ENCODE measurements around the gene SLC48A1. TPM values are rescaled to one million over a fixed set of nuclear protein-coding genes. Genes with fewer than 3 reads are reported as not detected.

Gene SLC48A1
- total and polyA plus RNA-seq, 11 donors, result 13.0 to 68.2 (median 23.8) TPM

GRCh38 chr12:47740606-47741339, 32.3 kb upstream of the SLC48A1 start:
- H3K27me3 ChIP-seq, result no peaks in the 10 kb centered on the region
- no peaks in the 10 kb centered on the region for H3K9me3 ChIP-seq
- no peak for TF ChIP-seq CTCF (IDR thresholded peaks at IDR 0.05)
- no peak for TF ChIP-seq POLR2A (IDR thresholded peaks at IDR 0.05)
- peak overlapping the region; percentile 21 to 86 (median 72) for H3K27ac ChIP-seq
- no peak for ATAC-seq
- peaks cover 29 to 79% (median 55%) of the 10 kb centered on the region in 12 donors for H3K4me1 ChIP-seq
- WGBS, 4 donors, result 70 to 81% (median 71%) methylated on average over 13 to 21 of the region's 21 CpGs
- peaks cover 0 to 3% (median 0%) of the 10 kb centered on the region in 9 donors for H3K36me3 ChIP-seq
- no peak for DNase-seq
- intact Hi-C loops (cut with DNase I), result loop anchor here in 1 of 10 donors (2.0 kb wide), 1 partner anchor 18 kb away; the partner anchor contains the start of gene RAPGEF3
- no peak overlapping the region for H3K4me3 ChIP-seq

GRCh38 chr12:47741340-47741703, 31.7 kb upstream of the SLC48A1 start:
- H3K27ac ChIP-seq, result peak overlapping the region in 11 of 12 donors; percentile 44 to 86 (median 72)
- DNase-seq (peak; percentile 78 to 92 (median 85)), ATAC-seq (peak in 1 of 4 donors; percentile 4)
- intact Hi-C loops (cut with DNase I), result loop anchor here in 1 of 10 donors (2.0 kb wide), 1 partner anchor 17 kb away; the partner anchor contains the start of gene RAPGEF3
- no peaks in the 10 kb centered on the region for H3K9me3 ChIP-seq
- H3K4me1 ChIP-seq, result peaks cover 23 to 79% (median 50%) of the 10 kb centered on the region in 12 donors
- H3K36me3 ChIP-seq, result peaks cover 0 to 8% (median 0%) of the 10 kb centered on the region in 9 donors
- 15 to 28% (median 19%) methylated on average over 3 to 4 of the region's 4 CpGs for WGBS, 4 donors
- no peak overlapping the region for H3K4me3 ChIP-seq
- H3K27me3 ChIP-seq, result no peaks in the 10 kb centered on the region
- TF ChIP-seq CTCF (IDR thresholded peaks at IDR 0.05) (no peak), POLR2A (IDR thresholded peaks at IDR 0.05) (no peak)

- peak overlapping the region in 1 of 12 donors; percentile 14 for H3K27ac ChIP-seq
- H3K4me1 ChIP-seq, result peaks cover 16 to 69% (median 40%) of the 10 kb centered on the region in 12 donors
- H3K4me3 ChIP-seq, result no peak overlapping the region
- H3K27me3 ChIP-seq, result no peaks in the 10 kb centered on the region
- no peaks in the 10 kb centered on the region for H3K9me3 ChIP-seq
- peaks cover 0 to 16% (median 3%) of the 10 kb centered on the region in 9 donors for H3K36me3 ChIP-seq
- 79 to 84% (median 82%) methylated on average over 7 of the region's 7 CpGs for WGBS, 4 donors
- no peak for ATAC-seq
- DNase-seq, result peak in 2 of 5 donors; percentile 51 to 81
- intact Hi-C loops (cut with DNase I), result no loop called here
- TF ChIP-seq POLR2A (IDR thresholded peaks at IDR 0.05) (no peak), CTCF (IDR thresholded peaks at IDR 0.05) (peak; percentile 84 to 97 (median 90))
Observed at GRCh38 chr12:47742253-47742825, 30.7 kb upstream of the SLC48A1 start.

- Histone ChIP-seq H3K36me3 (peaks cover 0 to 26% (median 7%) of the 10 kb centered on the region in 9 donors), H3K4me3 (no peak overlapping the region), H3K9me3 (no peaks in the 10 kb centered on the region), H3K27me3 (no peaks in the 10 kb centered on the region), H3K4me1 (peaks cover 6 to 58% (median 30%) of the 10 kb centered on the region in 12 donors), H3K27ac (no peak overlapping the region)
- TF ChIP-seq POLR2A (IDR thresholded peaks at IDR 0.05), result no peak
- no peak for TF ChIP-seq CTCF (IDR thresholded peaks at IDR 0.05)
- intact Hi-C loops (cut with DNase I), result no loop called here
- 88 to 94% (median 91%) methylated on average over 6 to 9 of the region's 9 CpGs for WGBS, 4 donors
- ATAC-seq (no peak), DNase-seq (peak in 1 of 5 donors; percentile 54)
Observed at GRCh38 chr12:47743311-47743860, 29.7 kb upstream of the SLC48A1 start.

Data from heart left ventricle (tissue), 16 donors.